ENCODE measurements around the gene HS6ST3.
"Not testable (repeated sequence)": the region's sequence is repeated elsewhere in the genome, so short reads cannot be mapped to it uniquely, and the experiment has no call there.

Gene HS6ST3

GRCh38 chr13:96762876-96763275 is 673.0 kb downstream of the HS6ST3 start:
- DNase-seq: no peak

GRCh38 chr13:96766306-96766705 is 676.4 kb downstream of the HS6ST3 start:
- DNase-seq: no peak

GRCh38 chr13:96768524-96768923 is 678.6 kb downstream of the HS6ST3 start:
- no peak for DNase-seq

GRCh38 chr13:96769874-96770273 is 680.0 kb downstream of the HS6ST3 start:
- no peak for DNase-seq

- no peak for DNase-seq
Observed at GRCh38 chr13:96771486-96772367, 681.8 kb downstream of the HS6ST3 start.

GRCh38 chr13:96772426-96772825 is 682.5 kb downstream of the HS6ST3 start:
- DNase-seq: no peak

- DNase-seq: not testable (repeated sequence)
Observed at GRCh38 chr13:96778302-96778701, 688.4 kb downstream of the HS6ST3 start.

GRCh38 chr13:96779691-96780090 is 689.8 kb downstream of the HS6ST3 start:
- DNase-seq: no peak

- no peak for DNase-seq
Observed at GRCh38 chr13:96780105-96780504, 690.2 kb downstream of the HS6ST3 start.

GRCh38 chr13:96781141-96781540 is 691.2 kb downstream of the HS6ST3 start:
- no peak for DNase-seq

- no peak for DNase-seq
Observed at GRCh38 chr13:96782186-96782585, 692.3 kb downstream of the HS6ST3 start.

GRCh38 chr13:96783057-96783456 is 693.1 kb downstream of the HS6ST3 start:
- DNase-seq: no peak

GRCh38 chr13:96783511-96783910 is 693.6 kb downstream of the HS6ST3 start:
- DNase-seq: no peak

- DNase-seq: no peak
Observed at GRCh38 chr13:96785986-96786385, 696.1 kb downstream of the HS6ST3 start.

- no peak for DNase-seq
Observed at GRCh38 chr13:96792188-96792587, 702.3 kb downstream of the HS6ST3 start.

- no peak for DNase-seq
Observed at GRCh38 chr13:96792736-96793403, 703.0 kb downstream of the HS6ST3 start.

GRCh38 chr13:96793404-96793755 is 703.5 kb downstream of the HS6ST3 start:
- DNase-seq: no peak

- no peak for DNase-seq
Observed at GRCh38 chr13:96794669-96795068, 704.8 kb downstream of the HS6ST3 start.

GRCh38 chr13:96795670-96796069 is 705.8 kb downstream of the HS6ST3 start:
- DNase-seq: no peak

GRCh38 chr13:96796091-96796633 is 706.3 kb downstream of the HS6ST3 start:
- DNase-seq: no peak

GRCh38 chr13:96797136-96797535 is 707.2 kb downstream of the HS6ST3 start:
- DNase-seq: no peak

- DNase-seq: no peak
Observed at GRCh38 chr13:96803456-96804100, 713.7 kb downstream of the HS6ST3 start.

- no peak for DNase-seq
Observed at GRCh38 chr13:96804174-96804573, 714.3 kb downstream of the HS6ST3 start.

GRCh38 chr13:96806746-96807145 is 716.8 kb downstream of the HS6ST3 start:
- DNase-seq: no peak
